Neural progenitor cell (in vitro differentiated cells): ENCODE results near the gene ZFPM1. TPM values are rescaled to one million over a fixed set of nuclear protein-coding genes. Genes with fewer than 3 reads are reported as not detected.

Experiments used
- DNase-seq: peaks from one replicate; pipeline ENCODE4 v3.0.0-alpha.2; 2016; ENCODE audit warnings: low spot score
- H2AFZ ChIP-seq: fragments of 200-600 bp; sonication (generic); replicated peaks from 2 replicates; pipeline ENCODE4 v1.6.1; 2016; ENCODE audit warnings: antibody characterized with exemption
- H3F3A ChIP-seq: fragments of 200-600 bp; sonication (generic); 2 replicates; pipeline ENCODE4 v1.6.1; 2016; ENCODE audit warnings: antibody characterized with exemption, low read depth
- H3K27ac ChIP-seq: fragments of 200-600 bp; sonication (generic); 2 replicates; pipeline ENCODE4 v1.5.1; 2016; ENCODE audit warnings: mild to moderate bottlenecking
- H3K27me3 ChIP-seq: fragments of 200-600 bp; sonication (generic); 2 replicates; pipeline ENCODE4 v1.6.1; 2016; ENCODE audit warnings: mild to moderate bottlenecking, moderate library complexity
- H3K36me3 ChIP-seq: fragments of 200-600 bp; sonication (generic); 2 replicates; pipeline ENCODE4 v1.5.1; 2016
- H3K4me1 ChIP-seq: fragments of 200-600 bp; sonication (generic); 2 replicates; pipeline ENCODE4 v1.6.1; 2016; ENCODE audit warnings: mixed run types
- H3K4me2 ChIP-seq: fragments of 200-600 bp; sonication (generic); 2 replicates; pipeline ENCODE4 v1.6.1; 2016
- H3K4me3 ChIP-seq: fragments of 200-600 bp; sonication (generic); 2 replicates; pipeline ENCODE4 v1.5.1; 2016
- H3K79me2 ChIP-seq: fragments of 200-600 bp; sonication (generic); 2 replicates; pipeline ENCODE4 v1.6.1; 2016; ENCODE audit warnings: low read depth
- H3K9ac ChIP-seq: fragments of 200-600 bp; sonication (generic); 2 replicates; pipeline ENCODE4 v1.6.1; 2016
- H3K9me3 ChIP-seq: fragments of 200-600 bp; sonication (generic); 2 replicates; pipeline ENCODE4 v1.5.1; 2016; ENCODE audit warnings: low read depth
- H4K20me1 ChIP-seq: fragments of 200-600 bp; sonication (generic); 2 replicates; pipeline ENCODE4 v1.6.1; 2016; ENCODE audit warnings: low read depth
- H3K27ac Mint-ChIP-seq: 3 replicates; pipeline ENCODE4 v1.8.0; 2021; ENCODE audit warnings: mixed read lengths
- H3K27me3 Mint-ChIP-seq: 2 replicates; pipeline ENCODE4 v1.8.0; 2022; ENCODE audit warnings: low read depth, mild to moderate bottlenecking, inconsistent platforms, moderate library complexity, mixed read lengths; ENCODE audit not compliant: insufficient read depth
- H3K36me3 Mint-ChIP-seq: 3 replicates; pipeline ENCODE4 v1.8.0; 2021; ENCODE audit warnings: mixed read lengths
- H3K4me1 Mint-ChIP-seq: 3 replicates; pipeline ENCODE4 v1.8.0; 2021; ENCODE audit warnings: mixed read lengths
- H3K4me3 Mint-ChIP-seq: 3 replicates; pipeline ENCODE4 v1.8.0; 2021; ENCODE audit warnings: mild to moderate bottlenecking, moderate library complexity, mixed read lengths
- H3K9me3 Mint-ChIP-seq: 3 replicates; pipeline ENCODE4 v1.8.0; 2020; ENCODE audit warnings: mixed read lengths
- CTCF ChIP-seq: fragments of 200-600 bp; sonication (generic); IDR thresholded peaks from 2 replicates; pipeline ENCODE4 v1.5.1; 2017; ENCODE audit warnings: antibody characterized with exemption, mild to moderate bottlenecking
- EZH2 ChIP-seq: fragments of 200-600 bp; sonication (generic); IDR thresholded peaks from 2 replicates; pipeline ENCODE4 v1.6.1; 2017; ENCODE audit warnings: antibody characterized with exemption, mild to moderate bottlenecking, moderate library complexity
- EZH2phosphoT487 ChIP-seq: fragments of 200-600 bp; sonication (generic); IDR thresholded peaks from 2 replicates; pipeline ENCODE4 v1.6.1; 2017; ENCODE audit warnings: antibody characterized with exemption
- total RNA-seq: library from RNA; depleted of rRNA; stranded (reverse); fragments of >200 nt; gene quantifications from 2 replicates; pipeline ENCODE4 v1.2.3, GENCODE V29; 2015; ENCODE audit warnings: low replicate concordance

The ZFPM1 gene
- total RNA-seq, 1 donor from 2014 or later = 0.36 TPM

GRCh38 chr16:88419790-88420189 is 33.3 kb upstream of the ZFPM1 start:
- peaks cover 5% of the 10 kb centered on the region for H3K4me1 Mint-ChIP-seq
- no peaks in the 10 kb centered on the region for H4K20me1 ChIP-seq
- H3K9me3 Mint-ChIP-seq = no peaks in the 10 kb centered on the region
- no peaks in the 10 kb centered on the region for H3K27me3 ChIP-seq
- H3K36me3 Mint-ChIP-seq = no peaks in the 10 kb centered on the region
- no peaks in the 10 kb centered on the region for H3K79me2 ChIP-seq
- no peaks in the 10 kb centered on the region for H3F3A ChIP-seq
- no peak overlapping the region for H3K4me3 Mint-ChIP-seq
- no peaks in the 10 kb centered on the region for H3K36me3 ChIP-seq
- no peak for DNase-seq
- H3K4me1 ChIP-seq = no peaks in the 10 kb centered on the region
- no peak overlapping the region for H3K4me3 ChIP-seq
- H2AFZ ChIP-seq = no peak overlapping the region
- H3K27me3 Mint-ChIP-seq = peaks cover 8% of the 10 kb centered on the region
- H3K27ac ChIP-seq = no peak overlapping the region
- H3K4me2 ChIP-seq = no peak overlapping the region
- TF ChIP-seq EZH2 = no peak
- TF ChIP-seq EZH2phosphoT487 = no peak
- TF ChIP-seq CTCF = no peak
- peak overlapping the region; percentile 82 for H3K27ac Mint-ChIP-seq
- H3K9me3 ChIP-seq = no peaks in the 10 kb centered on the region
- H3K9ac ChIP-seq = no peak overlapping the region

- DNase-seq = no peak
- Mint-ChIP-seq H3K36me3 (no peaks in the 10 kb centered on the region), H3K4me3 (no peak overlapping the region), H3K27ac (no peak overlapping the region), H3K9me3 (no peaks in the 10 kb centered on the region), H3K27me3 (peaks cover 8% of the 10 kb centered on the region), H3K4me1 (peaks cover 5% of the 10 kb centered on the region)
- Histone ChIP-seq H3K4me1 (no peaks in the 10 kb centered on the region), H2AFZ (no peak overlapping the region), H3K79me2 (no peaks in the 10 kb centered on the region), H4K20me1 (no peaks in the 10 kb centered on the region), H3K36me3 (no peaks in the 10 kb centered on the region), H3K4me2 (no peak overlapping the region), H3K27me3 (no peaks in the 10 kb centered on the region), H3K9me3 (no peaks in the 10 kb centered on the region), H3K9ac (no peak overlapping the region), H3F3A (no peaks in the 10 kb centered on the region), H3K4me3 (no peak overlapping the region), H3K27ac (no peak overlapping the region)
- TF ChIP-seq EZH2phosphoT487 = no peak
- no peak for TF ChIP-seq CTCF
- TF ChIP-seq EZH2 = no peak
Observed at GRCh38 chr16:88420496-88420895, 32.6 kb upstream of the ZFPM1 start.

- Mint-ChIP-seq H3K4me1 (peaks cover 5% of the 10 kb centered on the region), H3K27me3 (peaks cover 6% of the 10 kb centered on the region), H3K9me3 (no peaks in the 10 kb centered on the region), H3K4me3 (no peak overlapping the region), H3K27ac (no peak overlapping the region), H3K36me3 (no peaks in the 10 kb centered on the region)
- Histone ChIP-seq H3K36me3 (no peaks in the 10 kb centered on the region), H3K4me1 (no peaks in the 10 kb centered on the region), H3K9me3 (no peaks in the 10 kb centered on the region), H3F3A (no peaks in the 10 kb centered on the region), H3K79me2 (no peaks in the 10 kb centered on the region), H4K20me1 (no peaks in the 10 kb centered on the region), H3K4me2 (no peak overlapping the region), H3K4me3 (no peak overlapping the region), H2AFZ (no peak overlapping the region), H3K27ac (no peak overlapping the region), H3K27me3 (no peaks in the 10 kb centered on the region), H3K9ac (no peak overlapping the region)
- DNase-seq = no peak
- TF ChIP-seq CTCF (no peak), EZH2 (no peak), EZH2phosphoT487 (no peak)
Observed at GRCh38 chr16:88421301-88421700, 31.8 kb upstream of the ZFPM1 start.
